Measurements from ENCODE around the gene SEPTIN2.

The SEPTIN2 gene

DNA sequence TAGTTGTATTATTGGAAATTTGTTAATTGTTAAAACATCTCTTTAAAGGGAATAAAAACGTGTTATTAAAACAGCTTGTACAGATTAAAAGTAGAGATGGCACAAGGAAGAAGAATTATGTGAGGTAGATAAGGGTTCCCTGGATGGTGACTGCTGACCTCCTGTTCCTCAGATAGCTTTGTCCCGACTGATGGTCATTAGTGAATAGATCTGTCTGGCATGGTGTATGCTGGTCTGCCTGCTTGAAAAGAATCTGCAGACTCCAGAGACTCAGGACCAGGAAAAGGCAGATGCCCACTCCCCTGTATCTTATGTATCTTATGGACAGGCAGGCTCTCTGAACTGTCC lies 34.8 kb downstream of the SEPTIN2 start:
- TF ChIP-seq CTCF (IDR thresholded peaks at IDR 0.05; ENCODE audit: insufficient read depth, low read depth, low read length, missing control alignments): no peak
- DNase-seq (ENCODE audit: low read depth): no peak
- H3K4me3 ChIP-seq (ENCODE audit: low read depth, low read length): no peak overlapping the region

- no peak for DNase-seq (ENCODE audit: low read depth)
- no peak overlapping the region for H3K4me3 ChIP-seq (ENCODE audit: low read depth, low read length)
- TF ChIP-seq CTCF (IDR thresholded peaks at IDR 0.05; ENCODE audit: insufficient read depth, low read depth, low read length, missing control alignments): no peak
These were observed 35.3 kb downstream of the SEPTIN2 start for GRCh38 chr2:241350878-241351639.

DNA sequence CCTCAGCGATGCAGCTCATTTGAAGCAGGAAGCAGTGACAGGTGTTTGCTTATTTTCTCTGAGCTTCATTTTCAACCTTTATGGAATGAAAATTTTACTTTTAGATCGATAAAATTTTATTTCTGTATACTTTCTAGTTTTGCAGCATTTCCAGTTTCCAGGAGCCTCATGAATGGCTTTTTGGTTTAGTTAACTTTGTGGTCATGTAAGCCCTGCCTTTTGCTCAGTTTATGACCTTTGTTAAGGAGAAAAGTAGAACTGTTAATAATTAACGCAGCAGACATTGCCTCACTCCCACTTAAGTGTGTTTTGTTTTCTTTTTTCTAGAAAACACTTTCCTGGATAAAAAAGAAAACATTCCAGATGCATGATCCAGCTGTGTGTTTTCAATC lies 35.9 kb downstream of the SEPTIN2 start:
- no peak for DNase-seq (ENCODE audit: low read depth)
- H3K4me3 ChIP-seq (ENCODE audit: low read depth, low read length): no peak overlapping the region
- TF ChIP-seq CTCF (IDR thresholded peaks at IDR 0.05; ENCODE audit: insufficient read depth, low read depth, low read length, missing control alignments): no peak

DNA sequence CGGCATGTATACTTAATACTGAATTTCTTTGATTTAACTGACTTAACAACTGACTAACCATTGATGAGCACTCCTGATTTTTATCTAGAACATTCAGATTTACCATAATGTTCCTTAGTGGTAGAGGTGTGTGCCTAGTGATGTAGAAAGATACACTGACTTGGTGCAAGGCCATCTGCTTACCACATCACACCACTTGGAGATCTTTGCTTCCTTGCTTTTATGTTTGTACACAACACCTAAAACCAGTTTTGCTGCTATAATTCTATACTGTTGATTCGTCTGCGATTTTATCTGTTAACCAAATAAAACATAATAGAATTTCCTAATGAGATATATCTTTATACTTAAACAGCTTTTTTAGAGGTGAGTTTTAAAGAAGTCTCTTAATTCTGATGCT lies 36.5 kb downstream of the SEPTIN2 start:
- H3K4me3 ChIP-seq (ENCODE audit: low read depth, low read length): no peak overlapping the region
- TF ChIP-seq CTCF (IDR thresholded peaks at IDR 0.05; ENCODE audit: insufficient read depth, low read depth, low read length, missing control alignments): no peak
- no peak for DNase-seq (ENCODE audit: low read depth)

DNA sequence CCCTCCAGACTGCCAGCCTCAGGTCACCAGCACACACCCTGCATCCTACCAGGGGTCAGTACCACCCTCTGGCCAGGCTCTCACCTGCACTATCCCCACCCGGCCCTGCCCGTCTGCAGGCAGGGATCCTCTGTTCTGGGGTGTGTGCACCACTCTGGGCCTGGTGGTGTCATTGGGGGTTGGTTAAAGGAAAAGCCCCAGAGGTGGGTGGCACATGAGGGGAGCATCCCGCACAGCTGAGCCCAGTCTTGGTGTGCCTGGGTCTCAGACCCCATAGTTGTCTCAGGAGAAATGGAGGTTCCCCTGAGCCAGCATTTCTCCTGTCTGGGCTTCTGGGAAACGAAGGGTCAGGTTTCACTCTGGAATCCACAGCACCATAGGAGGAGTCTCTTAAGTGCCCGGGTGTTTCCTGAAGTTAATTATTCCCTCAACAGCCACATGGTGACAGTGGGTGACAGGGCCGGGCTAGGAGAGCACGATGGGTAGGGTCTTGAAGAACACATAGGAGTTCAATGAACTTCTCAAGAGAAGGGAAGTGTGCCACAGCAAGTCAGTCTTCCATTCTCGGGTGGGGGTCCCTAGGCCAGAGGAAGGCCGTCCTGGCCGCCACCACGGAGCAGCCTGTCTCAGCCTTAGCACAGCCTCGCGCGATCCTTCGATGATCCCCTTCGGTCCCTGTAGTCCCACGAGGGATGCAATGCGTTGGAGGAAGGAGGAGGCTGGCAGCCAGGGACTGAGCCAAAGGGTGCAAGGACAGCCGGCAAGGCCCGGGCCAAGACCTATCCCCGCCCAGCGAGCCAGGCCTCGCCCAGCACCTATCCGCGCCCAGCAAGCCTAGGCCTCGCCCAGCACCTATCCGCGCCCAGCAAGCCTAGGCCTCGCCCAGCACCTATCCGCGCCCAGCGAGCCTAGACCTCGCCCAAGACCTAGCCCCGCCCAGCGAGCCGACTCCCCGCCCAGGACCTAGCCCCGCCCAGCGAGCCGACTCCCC lies 39.2 kb downstream of the SEPTIN2 start:
- TF ChIP-seq CTCF (IDR thresholded peaks at IDR 0.05; ENCODE audit: insufficient read depth, low read depth, low read length, missing control alignments): no peak
- H3K4me3 ChIP-seq (ENCODE audit: low read depth, low read length): peak overlapping the region; percentile 25; the same call in 1 of the 2 replicates
- peak; percentile 93 for DNase-seq (ENCODE audit: low read depth)

- no peak for TF ChIP-seq CTCF (IDR thresholded peaks at IDR 0.05; ENCODE audit: insufficient read depth, low read depth, low read length, missing control alignments)
- DNase-seq (ENCODE audit: low read depth): peak; percentile 99
- H3K4me3 ChIP-seq (ENCODE audit: low read depth, low read length): peak within 1 kb of the TSS; percentile 66
These were observed 40.5 kb downstream of the SEPTIN2 start, which contains the start of gene FARP2 for GRCh38 chr2:241355983-241356870. TSS of gene FARP2 (plus strand) at chr2:241356285. CDS start at chr2:241373108, 16,823 bp downstream.

Data from GM12865 (cell line).